ENCODE data around the gene IKZF1.

DNA sequence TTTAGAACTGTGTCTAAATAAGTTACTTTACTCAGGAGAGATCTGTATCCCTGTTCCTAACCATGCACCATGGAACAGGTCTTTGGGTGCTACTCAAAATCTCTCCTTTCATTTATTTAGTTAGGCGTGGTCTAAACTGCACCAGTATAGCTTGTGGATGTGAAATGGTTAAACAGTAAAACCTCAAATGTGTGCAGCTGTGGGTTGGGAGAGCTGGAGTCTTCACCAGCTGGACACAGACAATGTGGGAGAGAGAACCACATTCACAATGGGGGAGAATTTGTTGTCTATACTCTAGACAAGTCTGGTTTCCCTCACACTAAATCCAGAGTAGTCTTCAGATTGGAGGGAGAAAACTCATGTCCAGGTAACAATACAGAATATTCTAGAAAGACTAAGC is 31.2 kb upstream of the IKZF1 start:
- TF ChIP-seq CTCF (IDR thresholded peaks at IDR 0.05; ENCODE audit: low read depth, low read length, poor library complexity, severe bottlenecking) (no peak), EZH2phosphoT487 (IDR thresholded peaks at IDR 0.05; ENCODE audit: borderline replicate concordance, low read length) (no peak)
